Measurements from ENCODE around the gene HUS1B. TPM values are rescaled to one million over a fixed set of nuclear protein-coding genes. Genes with fewer than 3 reads are reported as not detected.
A peak's percentile ranks its signal among the peaks of the same experiment; 100 is the strongest.
"Not testable (repeated sequence)": the region's sequence is repeated elsewhere in the genome, so short reads cannot be mapped to it uniquely, and the experiment has no call there.

The HUS1B gene
- polyA plus RNA-seq (2014; cell fraction: cytosol; rRNA removed) = 0.26 and 0.82 TPM in 2 replicates
- 1.9 TPM in 1 of 2 replicates, not detected in the other for polyA plus RNA-seq (2014; cell fraction: nucleus; rRNA removed)

DNA sequence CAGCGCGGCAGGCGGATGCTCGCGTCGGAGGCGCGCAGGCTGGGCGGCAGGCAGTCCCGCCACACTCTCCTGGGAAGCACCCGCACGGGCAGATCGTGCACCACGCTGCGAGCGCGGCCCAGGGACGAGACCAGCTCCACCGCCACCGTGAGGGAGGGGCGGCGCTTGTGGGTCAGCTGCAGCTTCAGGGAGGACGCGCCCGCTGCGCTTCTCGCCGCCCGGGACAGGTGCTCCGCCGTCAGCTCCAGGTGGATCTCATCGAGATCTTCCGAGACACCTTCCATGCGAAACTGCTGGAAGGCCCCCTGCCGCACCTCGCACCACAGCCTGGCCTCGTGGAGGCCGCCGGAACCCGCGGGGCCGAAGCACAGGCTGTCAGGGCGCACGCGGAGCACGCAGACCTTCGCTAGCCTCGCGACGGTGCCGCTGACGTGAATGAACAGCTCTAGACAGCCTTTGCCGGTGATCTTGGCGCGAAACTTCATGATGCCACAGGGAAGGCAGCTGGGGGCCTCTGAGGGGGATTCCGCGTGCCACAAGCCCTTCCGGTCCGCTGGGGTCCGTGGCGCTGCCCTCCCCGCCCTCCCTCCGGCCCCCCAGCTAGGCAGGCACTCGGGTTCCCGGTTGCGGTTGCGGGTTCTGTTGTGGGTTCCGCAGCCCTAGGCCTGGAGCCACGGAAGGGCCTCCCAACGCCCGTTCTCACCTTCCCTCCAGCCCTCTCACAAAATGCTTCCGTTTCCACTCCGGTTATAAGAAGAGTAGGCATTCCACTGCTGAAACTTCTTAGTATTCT lies at the start of gene HUS1B:
Gene HUS1B (minus strand): TSS at position 641 of the 793 bp plus-strand sequence. CDS start 156 bp downstream, at position 485.
- no peak for DNase-seq (ENCODE audit: low spot score)

DNA sequence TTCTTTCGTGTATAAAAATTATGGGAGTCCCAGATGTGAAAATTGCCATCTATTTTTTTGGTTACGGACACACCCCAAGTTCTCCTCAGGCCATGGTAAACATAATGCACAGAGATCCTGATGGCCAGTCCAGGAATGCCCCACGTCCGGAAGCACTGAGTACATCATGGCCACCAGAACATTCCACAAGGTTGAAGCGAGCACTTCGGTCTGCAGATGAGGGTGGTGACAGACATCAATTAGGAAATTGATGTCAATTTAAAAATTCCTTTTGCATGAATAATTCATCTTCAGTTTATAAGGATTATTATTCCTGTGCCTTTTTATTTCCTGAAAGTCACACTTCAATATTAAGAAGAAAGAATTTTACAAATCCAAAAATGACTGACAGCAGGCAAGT lies 49.2 kb upstream of the HUS1B start:
- DNase-seq (ENCODE audit: low spot score) = no peak

DNA sequence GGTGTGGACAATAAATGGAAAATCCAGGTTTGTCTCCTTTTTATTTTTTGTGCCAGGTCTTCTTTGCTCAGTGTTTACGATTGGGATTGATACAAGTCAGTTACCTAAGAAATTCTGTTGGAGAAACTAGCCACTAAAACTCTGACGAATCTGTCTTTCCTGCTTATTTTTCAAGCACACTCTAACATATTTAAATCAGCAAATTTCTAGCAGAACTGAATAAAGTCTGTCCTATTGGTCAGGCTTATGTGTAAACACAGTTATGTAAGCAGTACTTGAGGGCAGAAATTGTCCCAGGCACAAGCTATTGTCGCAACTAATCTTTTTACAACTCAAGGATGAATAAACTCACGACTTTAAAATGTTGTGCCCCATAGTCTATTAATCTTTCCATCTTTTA lies 48.1 kb upstream of the HUS1B start:
- no peak for DNase-seq (ENCODE audit: low spot score)

DNA sequence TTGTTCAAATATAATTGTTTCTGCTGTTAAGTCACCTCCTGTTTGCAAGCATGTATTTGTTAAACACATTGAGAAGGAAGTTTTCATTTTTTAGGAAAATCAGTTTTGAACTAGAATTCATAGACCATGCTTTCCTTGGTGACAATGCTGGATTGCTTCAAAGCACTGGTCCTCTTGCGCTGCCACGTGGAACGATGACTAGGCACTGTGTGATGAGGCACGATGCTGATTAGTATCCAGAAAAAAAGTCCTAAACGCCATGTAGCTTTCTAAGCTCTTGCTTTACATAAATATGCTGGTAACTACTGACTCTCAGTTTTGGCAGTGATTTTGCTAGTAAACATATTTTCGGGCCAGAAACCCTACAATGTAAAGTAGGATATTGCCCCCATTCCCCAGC lies 47.1 kb upstream of the HUS1B start:
- DNase-seq (ENCODE audit: low spot score) = no peak

DNA sequence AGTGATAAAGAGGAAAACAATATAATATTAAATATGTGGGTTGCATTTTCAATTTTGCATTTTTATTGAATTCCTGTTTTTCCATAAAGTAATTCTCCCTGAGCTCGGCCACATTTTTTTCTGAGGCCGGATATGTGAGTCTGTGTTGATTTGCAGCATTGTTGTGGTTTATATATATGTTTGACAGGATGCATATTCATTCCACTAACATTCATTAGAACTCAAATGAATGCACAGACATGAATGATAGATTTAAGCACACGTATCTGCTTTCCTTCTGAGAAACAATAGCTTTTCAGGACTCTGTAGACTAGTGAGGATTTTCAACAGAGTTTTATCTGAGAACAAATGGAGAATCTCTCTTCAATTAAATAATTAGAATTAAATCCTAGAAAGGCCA lies 46.7 kb upstream of the HUS1B start:
- no peak for DNase-seq (ENCODE audit: low spot score)

DNA sequence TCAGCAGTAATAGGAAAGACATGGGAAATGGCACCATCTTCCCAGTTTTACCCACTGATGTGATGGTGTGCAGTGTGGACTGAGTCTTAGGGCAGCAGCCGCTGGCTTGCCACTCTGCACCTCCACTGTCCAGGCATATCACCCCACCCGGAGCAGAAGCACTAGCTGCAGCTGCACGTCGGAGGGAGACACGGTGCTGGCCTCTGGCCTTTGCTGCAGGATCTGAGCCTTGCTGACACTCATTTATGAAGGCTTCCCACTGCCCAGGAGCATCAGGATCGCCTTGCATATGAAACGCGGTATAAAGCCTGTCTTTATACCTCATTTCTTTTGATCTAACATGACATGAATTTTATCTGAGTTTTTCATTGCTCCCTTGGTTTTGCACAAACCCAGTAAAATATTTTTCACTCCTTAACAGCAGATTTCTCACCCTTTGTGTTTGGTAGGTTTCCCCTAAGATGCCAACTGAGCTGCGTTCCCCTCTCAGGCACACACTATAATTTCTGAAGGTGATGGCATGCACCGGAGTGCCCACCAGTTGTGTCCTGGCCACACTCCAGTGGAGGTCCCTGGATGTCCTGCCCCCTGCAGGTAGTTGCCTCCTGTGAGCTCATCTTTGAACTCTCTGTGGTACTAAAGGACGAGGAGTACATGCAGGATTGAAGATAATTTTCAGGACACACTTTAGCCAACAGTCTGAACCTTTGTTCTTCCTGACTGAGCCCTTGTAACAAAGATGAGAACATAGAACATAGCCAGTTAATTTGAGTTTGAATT lies 45.0 kb upstream of the HUS1B start:
- DNase-seq (ENCODE audit: low spot score) = peak; percentile 35

DNA sequence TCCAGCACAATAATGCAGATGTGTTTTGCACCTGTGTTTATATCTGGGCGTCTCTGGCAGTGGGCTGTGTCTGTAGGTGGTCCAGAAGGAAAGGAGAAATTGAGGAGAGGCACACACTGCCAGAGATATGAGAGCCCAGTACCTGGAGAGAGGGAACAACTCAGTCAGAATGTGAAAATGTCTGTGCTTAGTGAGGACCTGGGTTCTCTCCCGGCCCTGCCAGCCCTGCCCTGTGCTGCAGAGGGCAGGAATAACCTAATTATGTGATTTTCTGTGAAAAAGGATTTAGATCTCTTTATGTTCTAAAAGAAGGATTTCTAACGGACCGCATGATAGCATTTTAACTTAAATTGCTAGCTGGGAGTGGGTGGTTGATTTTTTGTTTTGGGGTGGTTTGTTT lies 44.3 kb upstream of the HUS1B start:
- DNase-seq (ENCODE audit: low spot score) = no peak

DNA sequence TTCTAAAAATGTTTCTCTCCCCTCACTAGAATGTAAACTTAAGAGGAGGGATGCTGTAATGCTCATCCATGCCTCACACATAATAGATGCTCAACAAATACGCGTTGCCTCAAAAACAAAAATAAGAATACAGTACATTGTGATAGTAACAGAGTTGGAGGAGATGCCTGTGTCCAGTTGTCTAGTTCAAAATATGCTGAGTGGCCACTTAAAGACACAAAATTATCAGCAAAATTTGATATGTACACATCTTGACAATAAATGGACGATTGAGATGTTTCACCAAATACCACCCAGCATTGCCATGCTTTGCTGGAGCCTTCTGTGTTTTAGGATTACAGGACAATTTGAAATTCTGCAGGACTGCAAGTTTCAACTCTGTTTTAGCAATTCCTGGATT lies 43.6 kb upstream of the HUS1B start:
- no peak for DNase-seq (ENCODE audit: low spot score)

DNA sequence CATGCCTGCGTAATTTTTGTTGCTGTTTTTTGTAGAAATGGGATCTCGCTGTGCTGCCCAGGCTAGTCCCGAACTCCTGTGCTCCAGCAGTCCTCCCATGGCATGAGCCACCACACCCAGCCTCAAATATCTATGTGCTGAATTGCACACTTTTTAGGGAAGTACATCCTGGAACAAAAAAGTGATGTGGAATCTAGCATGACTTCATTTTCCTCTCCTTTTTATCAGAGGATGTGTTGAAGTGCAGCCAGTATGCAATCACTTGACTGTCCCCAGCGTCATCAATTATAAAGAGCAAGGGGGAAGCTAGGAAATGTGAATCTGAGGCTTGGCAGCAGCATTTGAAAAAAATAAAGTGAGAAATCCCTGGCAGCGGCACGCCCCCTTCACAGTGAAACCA lies 42.4 kb upstream of the HUS1B start:
- DNase-seq (ENCODE audit: low spot score) = no peak

DNA sequence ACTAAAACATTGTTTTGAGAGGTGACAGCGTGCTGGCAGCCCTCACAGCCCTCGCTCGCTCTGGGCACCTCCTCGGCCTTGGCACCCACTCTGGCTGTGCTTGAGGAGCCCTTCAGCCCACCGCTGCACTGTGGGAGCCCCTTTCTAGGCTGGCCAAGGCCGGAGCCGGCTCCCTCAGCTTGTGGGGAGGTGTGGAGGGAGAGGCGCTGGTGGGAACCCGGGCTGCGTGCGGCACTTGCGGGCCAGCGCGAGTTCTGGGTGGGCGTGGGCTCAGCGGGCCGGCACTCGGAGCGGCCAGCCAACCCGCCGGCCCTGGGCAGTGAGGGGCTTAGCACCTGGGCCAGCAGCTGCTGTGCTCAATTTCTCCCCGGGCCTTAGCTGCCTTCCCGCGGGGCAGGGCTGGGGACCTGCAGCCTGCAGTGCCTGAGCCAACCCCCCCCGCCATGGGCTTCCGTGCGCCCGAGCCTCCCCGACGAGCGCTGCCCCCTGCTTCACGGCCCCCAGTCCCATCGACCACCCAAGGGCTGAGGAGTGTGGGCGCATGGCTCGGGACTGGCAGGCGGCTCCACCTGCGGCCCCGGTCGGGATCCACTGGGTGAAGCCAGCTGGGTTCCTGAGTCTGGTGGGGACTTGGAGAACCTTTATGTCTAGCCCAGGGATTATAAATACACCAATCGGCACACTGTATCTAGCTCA lies 37.7 kb upstream of the HUS1B start:
- not testable (repeated sequence) for DNase-seq (ENCODE audit: low spot score)

DNA sequence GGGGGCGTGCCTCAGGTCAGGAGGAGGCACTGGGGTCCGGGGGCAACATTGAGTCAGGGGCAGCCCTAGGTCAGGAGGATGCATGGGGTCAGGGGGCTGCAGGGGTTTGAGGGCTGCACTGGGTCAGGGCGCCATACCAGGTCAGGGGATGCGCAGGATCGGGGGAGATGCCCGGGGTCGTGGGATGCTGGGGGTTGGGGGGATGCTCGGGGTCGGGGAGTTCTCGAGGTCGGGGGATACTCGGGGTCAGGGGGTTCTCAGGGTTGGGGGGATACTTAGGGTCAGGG lies 36.8 kb upstream of the HUS1B start:
- no peak for DNase-seq (ENCODE audit: low spot score)

DNA sequence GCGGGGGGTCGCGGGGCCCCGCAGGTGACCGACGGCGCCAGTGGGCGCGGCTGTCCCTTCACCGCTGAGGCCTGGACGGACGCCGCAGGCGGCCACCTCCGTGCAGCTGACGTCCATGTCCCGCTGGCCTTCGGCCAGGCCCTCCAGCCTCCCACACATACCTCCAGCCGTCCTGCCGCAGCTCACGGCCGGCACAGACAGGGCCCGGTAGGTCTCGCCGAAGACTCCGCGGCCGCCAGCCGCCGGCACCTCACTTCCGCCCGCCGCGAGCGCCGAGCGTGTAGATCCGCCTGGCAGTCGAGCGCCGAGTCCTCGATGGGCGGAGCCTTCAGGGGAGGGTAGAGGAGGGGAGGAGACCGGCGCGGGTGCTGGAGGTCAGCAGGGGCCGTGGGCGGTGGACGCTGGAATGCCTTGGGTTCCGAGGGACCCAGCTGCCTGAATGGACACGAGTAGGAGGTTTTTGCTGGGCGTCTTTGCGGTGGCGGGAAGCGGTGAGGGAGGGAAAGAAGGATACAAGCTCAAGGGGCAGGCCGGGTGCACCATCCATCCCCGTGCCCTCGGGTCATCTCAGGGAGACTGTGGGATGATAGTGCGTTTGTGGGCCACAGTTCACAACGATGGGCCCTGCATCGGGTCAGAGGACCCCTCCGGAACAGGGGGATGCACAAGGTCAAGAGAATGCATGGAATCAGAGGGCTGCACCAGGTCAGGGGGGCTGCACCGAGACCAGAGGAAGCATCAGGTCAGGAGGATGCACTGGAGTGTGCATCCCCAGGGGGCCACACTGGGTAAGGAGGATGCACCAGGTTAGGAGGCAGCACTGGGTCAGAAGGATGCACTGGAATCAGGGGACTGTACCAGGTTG lies 36.2 kb upstream of the HUS1B start, which contains the start of gene EXOC2:
Gene EXOC2 (minus strand): TSS at position 282 of the 865 bp plus-strand sequence. CDS start 55,321 bp downstream, outside the sequence.
- peak; percentile 82 for DNase-seq (ENCODE audit: low spot score)

DNA sequence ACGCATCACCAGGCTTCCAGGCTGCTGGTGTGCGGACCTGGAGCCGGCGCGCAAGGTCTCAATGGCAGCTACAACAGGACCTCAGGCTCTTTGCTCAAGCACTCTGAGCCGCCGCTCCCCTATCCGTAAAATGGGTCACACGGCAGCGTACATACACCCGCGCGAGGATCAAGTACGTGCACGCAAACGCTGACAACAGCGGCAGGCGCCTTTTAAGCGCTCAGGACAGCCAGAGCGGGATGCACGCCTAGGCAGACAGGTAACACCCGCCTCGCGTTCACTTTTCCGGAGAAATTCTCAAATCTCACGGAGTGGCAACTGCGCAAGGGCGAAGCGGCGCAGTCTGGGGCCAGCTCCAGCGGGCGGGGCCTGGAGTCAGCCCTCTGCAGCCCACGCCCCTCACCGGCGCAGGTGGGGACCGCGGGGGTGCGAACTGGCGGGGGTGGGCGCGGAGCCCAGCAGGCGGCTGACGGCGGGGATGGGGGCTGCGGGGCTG lies 35.5 kb upstream of the HUS1B start:
- DNase-seq (ENCODE audit: low spot score) = no peak

DNA sequence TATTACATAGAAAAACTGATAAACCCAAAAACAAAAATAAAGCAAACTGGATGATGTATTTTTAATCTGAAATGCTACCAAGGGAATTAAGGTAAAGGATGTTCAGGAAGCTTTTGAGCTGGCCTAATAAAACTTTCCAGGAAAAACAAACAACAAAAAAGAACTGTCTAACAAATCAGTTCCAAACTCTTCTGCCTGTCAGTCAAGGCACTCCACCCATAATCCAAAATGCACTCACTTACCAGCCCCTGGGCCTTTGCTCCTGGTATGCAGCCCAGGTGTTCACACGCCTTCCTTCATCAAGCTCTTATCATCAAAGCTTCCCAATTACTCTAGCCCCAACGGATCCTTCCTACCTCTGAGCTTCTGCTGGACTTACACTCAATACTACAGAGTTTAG lies 32.3 kb upstream of the HUS1B start:
- no peak for DNase-seq (ENCODE audit: low spot score)

DNA sequence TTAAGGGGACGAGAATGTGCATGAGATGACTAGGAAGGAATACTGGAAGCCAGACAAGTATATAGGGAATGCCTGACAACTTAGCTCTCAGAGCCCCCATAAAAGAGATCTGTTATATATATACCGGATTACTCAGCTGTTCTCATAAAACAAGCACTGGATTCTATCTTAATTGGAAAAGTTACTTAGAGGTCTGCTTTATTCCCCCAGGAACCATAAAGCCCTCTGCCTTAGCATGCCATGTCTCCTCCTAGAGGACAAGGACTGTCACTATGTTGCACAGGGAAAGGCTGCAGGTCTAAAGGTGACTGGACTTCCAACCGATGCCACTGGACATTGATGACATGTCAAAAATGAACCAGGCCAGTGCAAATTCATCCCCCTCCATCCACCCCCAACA lies 29.6 kb upstream of the HUS1B start:
- peak; percentile 60 for DNase-seq (ENCODE audit: low spot score)

DNA sequence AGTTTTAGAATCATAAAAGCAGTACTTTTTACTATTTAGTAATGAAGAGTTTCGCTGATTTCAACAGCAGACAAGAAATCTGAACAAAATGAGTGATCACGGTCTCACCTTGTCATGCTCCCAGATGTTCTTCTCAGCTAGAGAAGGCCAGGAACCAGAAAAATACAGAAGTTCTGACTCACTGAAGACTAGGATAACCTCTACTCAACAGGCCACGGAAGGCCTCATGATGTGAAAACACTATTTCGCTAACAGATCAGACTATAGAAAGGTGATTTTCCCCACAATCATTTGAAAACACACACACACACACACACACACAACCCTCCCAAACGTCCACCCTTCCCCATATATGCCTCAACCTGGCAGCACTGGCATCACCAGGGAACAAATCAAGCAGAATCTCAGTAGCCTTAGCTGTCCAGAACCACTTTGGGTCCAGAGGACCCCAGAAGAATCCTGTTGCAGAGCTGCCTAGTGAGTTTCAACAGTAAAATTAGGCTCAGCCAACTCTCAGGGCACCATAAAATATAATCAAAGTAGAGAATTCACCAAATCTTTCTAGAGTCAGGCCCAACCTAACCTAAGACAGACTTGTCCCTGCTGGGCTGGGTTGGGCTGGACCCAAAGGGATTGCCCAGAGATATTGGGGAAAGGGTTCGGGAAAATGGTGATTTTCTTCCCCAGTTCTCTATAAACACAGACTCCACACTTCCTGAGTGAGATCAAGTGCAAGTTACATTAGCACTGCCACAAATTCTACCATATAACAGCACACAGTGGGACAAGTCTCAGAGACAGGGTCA lies 28.1 kb upstream of the HUS1B start:
- no peak for DNase-seq (ENCODE audit: low spot score)

DNA sequence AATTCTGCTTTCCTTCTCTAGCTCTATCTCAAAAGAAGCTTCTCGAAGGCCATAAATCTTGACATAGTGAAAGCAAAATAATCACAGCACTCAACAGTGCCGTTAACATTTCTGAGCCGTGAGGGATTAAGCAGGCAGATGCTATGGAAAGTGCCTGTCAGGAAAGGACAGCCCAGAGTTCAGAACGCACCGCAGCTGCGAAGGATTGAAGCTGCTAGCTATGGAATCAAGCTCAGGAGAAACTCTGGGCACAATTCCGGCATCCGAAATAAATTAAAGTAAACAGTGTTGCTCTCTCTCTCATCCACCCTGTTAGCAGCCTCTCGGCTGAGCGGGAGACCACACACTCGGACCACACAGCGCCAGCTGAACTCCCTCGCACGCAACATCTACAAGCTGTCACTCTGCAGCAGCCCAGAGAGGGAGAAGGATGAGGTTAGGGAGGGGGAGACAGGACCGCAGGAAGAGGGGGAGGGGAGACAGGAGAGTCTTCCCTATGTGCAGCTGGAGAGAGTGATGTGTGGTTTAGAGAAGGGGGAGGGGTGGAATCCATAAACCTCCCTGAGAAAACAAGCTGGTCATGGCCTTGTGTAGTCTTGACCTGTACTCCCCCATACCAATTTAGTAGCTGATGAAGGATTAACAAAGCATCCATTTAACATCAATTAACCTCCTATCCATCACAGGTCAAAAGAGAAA lies 27.0 kb upstream of the HUS1B start:
- DNase-seq (ENCODE audit: low spot score) = peak; percentile 93

DNA sequence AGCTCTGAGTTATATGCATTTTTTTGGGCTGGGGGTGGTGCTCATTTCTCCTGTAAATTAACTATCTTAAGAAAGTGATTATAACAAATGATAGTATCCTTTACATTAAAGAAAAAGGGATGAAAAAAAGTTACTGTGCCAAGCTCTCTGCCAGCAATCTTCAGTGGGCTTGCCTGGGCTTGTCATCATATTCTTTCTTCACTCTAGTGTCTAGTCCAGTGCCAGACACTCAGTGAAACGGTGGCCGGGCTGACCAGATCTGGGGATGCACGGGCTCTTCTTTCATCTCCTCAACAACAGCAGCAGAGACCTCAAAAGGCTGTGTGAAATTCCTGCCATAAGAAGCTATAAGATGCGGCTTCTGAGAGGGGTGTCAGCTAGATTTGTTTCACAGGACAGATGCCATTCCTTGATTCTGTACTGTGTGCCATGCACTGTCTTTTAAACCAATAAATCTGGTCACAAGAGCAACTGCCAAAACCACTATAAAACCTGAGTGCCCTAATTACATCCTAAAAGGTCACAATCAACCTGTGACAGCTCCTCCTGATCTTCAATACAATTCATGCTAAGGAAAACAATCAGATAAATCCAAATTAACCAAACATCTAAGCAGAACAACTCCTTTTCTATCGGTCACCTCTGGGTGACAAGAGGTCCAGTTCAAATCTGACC lies 23.9 kb upstream of the HUS1B start:
- no peak for DNase-seq (ENCODE audit: low spot score)

DNA sequence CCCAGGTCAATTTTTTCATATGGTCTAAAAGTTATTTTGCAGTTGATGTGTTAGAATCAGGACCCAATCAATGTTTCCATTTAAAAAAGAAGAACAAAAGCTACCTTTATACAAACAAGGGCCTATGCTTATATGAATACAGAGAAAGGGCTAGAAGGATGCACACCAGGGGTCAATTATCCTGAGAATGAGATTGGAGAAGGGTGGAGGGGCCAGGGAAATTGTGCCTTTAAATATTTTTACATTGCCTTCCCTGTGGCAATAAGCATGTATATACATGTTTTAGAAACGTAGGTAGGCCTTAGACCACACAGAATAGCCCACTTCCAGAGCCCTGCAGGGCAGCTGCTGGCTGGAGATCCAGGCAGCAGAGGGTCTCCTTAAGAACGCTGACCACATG lies 23.4 kb upstream of the HUS1B start:
- no peak for DNase-seq (ENCODE audit: low spot score)

Data from SK-N-DZ (cell line).